ENCODE measurements around the gene ALG9. TPM values are rescaled to one million over a fixed set of nuclear protein-coding genes. Genes with fewer than 3 reads are reported as not detected.

Gene ALG9
- total RNA-seq, 1 experiment from 2014 or later: 23.7 TPM

DNA sequence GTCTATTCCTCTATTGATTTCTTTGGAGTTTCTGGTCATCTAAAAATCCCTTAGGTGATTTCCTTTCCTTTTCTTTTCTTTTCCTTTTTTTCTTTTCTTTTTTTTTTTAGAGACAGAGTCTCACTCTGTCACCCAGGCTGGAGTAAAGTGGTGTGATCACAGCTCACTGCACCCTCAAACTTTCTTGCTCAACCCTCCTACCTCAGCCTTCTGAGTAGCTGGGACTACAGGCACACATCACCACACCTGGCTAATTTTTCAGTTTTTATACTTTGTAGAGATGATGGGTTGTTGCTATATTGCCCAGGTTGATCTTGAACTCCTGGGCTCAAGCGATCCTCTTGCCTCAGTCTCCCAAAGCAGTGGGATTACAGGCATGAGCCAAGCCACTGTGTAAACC, 45.4 kb upstream of the ALG9 start:
- no peak for TF ChIP-seq JUND (IDR thresholded peaks at IDR 0.05)
- no peak for TF ChIP-seq EZH2phosphoT487 (IDR thresholded peaks at IDR 0.05; ENCODE audit: borderline replicate concordance)
- TF ChIP-seq, protein P1, sequence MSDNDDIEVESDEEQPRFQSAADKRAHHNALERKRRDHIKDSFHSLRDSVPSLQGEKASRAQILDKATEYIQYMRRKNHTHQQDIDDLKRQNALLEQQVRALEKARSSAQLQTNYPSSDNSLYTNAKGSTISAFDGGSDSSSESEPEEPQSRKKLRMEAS (IDR thresholded peaks at IDR 0.05): no peak
- TF ChIP-seq, protein P2, sequence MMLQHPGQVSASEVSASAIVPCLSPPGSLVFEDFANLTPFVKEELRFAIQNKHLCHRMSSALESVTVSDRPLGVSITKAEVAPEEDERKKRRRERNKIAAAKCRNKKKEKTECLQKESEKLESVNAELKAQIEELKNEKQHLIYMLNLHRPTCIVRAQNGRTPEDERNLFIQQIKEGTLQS (IDR thresholded peaks at IDR 0.05): no peak
- TF ChIP-seq CEBPB (IDR thresholded peaks at IDR 0.05; ENCODE audit: low read depth): no peak
- TF ChIP-seq FOSL1 (IDR thresholded peaks at IDR 0.05; ENCODE audit: low read depth): no peak
- no peak for TF ChIP-seq POLR2A (IDR thresholded peaks at IDR 0.05; ENCODE audit: borderline replicate concordance, extremely low read depth, insufficient read depth, insufficient read length)
- no peak for TF ChIP-seq YY1 (IDR thresholded peaks at IDR 0.05; ENCODE audit: extremely low read depth, insufficient replicate concordance, low read depth, low read length)
- TF ChIP-seq, protein P3, sequence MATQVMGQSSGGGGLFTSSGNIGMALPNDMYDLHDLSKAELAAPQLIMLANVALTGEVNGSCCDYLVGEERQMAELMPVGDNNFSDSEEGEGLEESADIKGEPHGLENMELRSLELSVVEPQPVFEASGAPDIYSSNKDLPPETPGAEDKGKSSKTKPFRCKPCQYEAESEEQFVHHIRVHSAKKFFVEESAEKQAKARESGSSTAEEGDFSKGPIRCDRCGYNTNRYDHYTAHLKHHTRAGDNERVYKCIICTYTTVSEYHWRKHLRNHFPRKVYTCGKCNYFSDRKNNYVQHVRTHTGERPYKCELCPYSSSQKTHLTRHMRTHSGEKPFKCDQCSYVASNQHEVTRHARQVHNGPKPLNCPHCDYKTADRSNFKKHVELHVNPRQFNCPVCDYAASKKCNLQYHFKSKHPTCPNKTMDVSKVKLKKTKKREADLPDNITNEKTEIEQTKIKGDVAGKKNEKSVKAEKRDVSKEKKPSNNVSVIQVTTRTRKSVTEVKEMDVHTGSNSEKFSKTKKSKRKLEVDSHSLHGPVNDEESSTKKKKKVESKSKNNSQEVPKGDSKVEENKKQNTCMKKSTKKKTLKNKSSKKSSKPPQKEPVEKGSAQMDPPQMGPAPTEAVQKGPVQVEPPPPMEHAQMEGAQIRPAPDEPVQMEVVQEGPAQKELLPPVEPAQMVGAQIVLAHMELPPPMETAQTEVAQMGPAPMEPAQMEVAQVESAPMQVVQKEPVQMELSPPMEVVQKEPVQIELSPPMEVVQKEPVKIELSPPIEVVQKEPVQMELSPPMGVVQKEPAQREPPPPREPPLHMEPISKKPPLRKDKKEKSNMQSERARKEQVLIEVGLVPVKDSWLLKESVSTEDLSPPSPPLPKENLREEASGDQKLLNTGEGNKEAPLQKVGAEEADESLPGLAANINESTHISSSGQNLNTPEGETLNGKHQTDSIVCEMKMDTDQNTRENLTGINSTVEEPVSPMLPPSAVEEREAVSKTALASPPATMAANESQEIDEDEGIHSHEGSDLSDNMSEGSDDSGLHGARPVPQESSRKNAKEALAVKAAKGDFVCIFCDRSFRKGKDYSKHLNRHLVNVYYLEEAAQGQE (IDR thresholded peaks at IDR 0.05; ENCODE audit: low read depth): no peak
- TF ChIP-seq SIN3A (IDR thresholded peaks at IDR 0.05; ENCODE audit: low read depth): no peak
- no peak for TF ChIP-seq TCF7L2 (IDR thresholded peaks at IDR 0.05; ENCODE audit: borderline replicate concordance, extremely low read depth, insufficient read depth, insufficient read length)
- TF ChIP-seq ZFX (IDR thresholded peaks at IDR 0.05): no peak
- TF ChIP-seq EZH2 (IDR thresholded peaks at IDR 0.05): no peak
- no peak for TF ChIP-seq ZNF274 (IDR thresholded peaks at IDR 0.05; ENCODE audit: low read depth, low read length)
- TF ChIP-seq ELF1 (IDR thresholded peaks at IDR 0.05; ENCODE audit: borderline replicate concordance, low read depth): no peak
- TF ChIP-seq, protein P4, sequence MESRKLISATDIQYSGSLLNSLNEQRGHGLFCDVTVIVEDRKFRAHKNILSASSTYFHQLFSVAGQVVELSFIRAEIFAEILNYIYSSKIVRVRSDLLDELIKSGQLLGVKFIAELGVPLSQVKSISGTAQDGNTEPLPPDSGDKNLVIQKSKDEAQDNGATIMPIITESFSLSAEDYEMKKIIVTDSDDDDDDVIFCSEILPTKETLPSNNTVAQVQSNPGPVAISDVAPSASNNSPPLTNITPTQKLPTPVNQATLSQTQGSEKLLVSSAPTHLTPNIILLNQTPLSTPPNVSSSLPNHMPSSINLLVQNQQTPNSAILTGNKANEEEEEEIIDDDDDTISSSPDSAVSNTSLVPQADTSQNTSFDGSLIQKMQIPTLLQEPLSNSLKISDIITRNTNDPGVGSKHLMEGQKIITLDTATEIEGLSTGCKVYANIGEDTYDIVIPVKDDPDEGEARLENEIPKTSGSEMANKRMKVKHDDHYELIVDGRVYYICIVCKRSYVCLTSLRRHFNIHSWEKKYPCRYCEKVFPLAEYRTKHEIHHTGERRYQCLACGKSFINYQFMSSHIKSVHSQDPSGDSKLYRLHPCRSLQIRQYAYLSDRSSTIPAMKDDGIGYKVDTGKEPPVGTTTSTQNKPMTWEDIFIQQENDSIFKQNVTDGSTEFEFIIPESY (IDR thresholded peaks at IDR 0.05; ENCODE audit: extremely low read depth, insufficient replicate concordance, low read length): no peak
- TF ChIP-seq, protein P5, sequence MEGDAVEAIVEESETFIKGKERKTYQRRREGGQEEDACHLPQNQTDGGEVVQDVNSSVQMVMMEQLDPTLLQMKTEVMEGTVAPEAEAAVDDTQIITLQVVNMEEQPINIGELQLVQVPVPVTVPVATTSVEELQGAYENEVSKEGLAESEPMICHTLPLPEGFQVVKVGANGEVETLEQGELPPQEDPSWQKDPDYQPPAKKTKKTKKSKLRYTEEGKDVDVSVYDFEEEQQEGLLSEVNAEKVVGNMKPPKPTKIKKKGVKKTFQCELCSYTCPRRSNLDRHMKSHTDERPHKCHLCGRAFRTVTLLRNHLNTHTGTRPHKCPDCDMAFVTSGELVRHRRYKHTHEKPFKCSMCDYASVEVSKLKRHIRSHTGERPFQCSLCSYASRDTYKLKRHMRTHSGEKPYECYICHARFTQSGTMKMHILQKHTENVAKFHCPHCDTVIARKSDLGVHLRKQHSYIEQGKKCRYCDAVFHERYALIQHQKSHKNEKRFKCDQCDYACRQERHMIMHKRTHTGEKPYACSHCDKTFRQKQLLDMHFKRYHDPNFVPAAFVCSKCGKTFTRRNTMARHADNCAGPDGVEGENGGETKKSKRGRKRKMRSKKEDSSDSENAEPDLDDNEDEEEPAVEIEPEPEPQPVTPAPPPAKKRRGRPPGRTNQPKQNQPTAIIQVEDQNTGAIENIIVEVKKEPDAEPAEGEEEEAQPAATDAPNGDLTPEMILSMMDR (IDR thresholded peaks at IDR 0.05 in 2 of 3, conservative IDR thresholded peaks at IDR 0.05 in 1 of 3; ENCODE audit: borderline replicate concordance in 1 of 3, insufficient read depth in 1 of 3, low read depth in 2 of 3, low read length in 2 of 3): no peak
- TF ChIP-seq RAD21 (IDR thresholded peaks at IDR 0.05; ENCODE audit: low read depth): no peak
- TF ChIP-seq POLR2AphosphoS5 (IDR thresholded peaks at IDR 0.05; ENCODE audit: low read depth, low read length): no peak
- Histone ChIP-seq H3K9me2 (ENCODE audit: insufficient read depth) (no peaks in the 10 kb centered on the region), H3K36me3 (ENCODE audit: control insufficient read depth in 1 of 2, insufficient read depth in 2 of 2, low read length in 2 of 2) (no peaks in the 10 kb centered on the region), H3K4me1 (ENCODE audit: control insufficient read depth in 1 of 2, insufficient read depth in 2 of 2, low read length in 2 of 2) (peaks cover 8 to 17% of the 10 kb centered on the region in 2 experiments; a peak in 3 of 4 replicates), H3K4me2 (ENCODE audit: low read length) (no peak overlapping the region), H2AFZ (ENCODE audit: low read depth, low read length, poor library complexity, severe bottlenecking) (no peak overlapping the region), H3K27me3 (ENCODE audit: insufficient read depth, low read length) (peaks cover 8% of the 10 kb centered on the region; the same call in 1 of the 2 replicates), H3K79me2 (ENCODE audit: insufficient read depth, low read length) (no peaks in the 10 kb centered on the region), H3K27ac (ENCODE audit: low read depth, low read length) (no peak overlapping the region), H3K9ac (ENCODE audit: low read length) (no peak overlapping the region), H3K9me3 (ENCODE audit: control insufficient read depth in 1 of 2, insufficient read depth in 1 of 2, low read depth in 1 of 2, low read length in 2 of 2) (no peaks in the 10 kb centered on the region), H3K4me3 (replicated peaks in 1 of 2; ENCODE audit: low read depth in 1 of 2, low read length in 2 of 2) (no peak overlapping the region), H4K20me1 (ENCODE audit: insufficient read depth) (no peaks in the 10 kb centered on the region)
- no TSS peak for BruUV-seq (replicated peaks)
- intact Hi-C loops (cut with micrococcal nuclease): no loop called here
- ATAC-seq (no peak), DNase-seq (ENCODE audit: low read depth, low spot score) (no peak)
- CTCF ChIA-PET: no interaction called here
- POLR2A ChIA-PET: no interaction called here
- RAD21 ChIA-PET (ENCODE audit: low non-redundant PET in 1 of 2, low total read pairs in 2 of 2, uncharacterized antibody in 2 of 2, unreplicated experiment in 2 of 2): no interaction called here

Data from HCT116 (cell line).